HL-60 (cell line): ENCODE data around the gene DYRK1A.

Experiments
- DNase-seq, 2 experiments: peaks; one replicate each; pipeline ENCODE4 v3.0.0-alpha.2; 2010 to 2020; ENCODE audit warnings: low read depth in 1 of 2, low spot score in 1 of 2
- H3K27ac ChIP-seq: fragments of 250-450 bp; sonication (Bioruptor Pico); replicated peaks from 2 replicates; pipeline ENCODE4 v1.5.1; 2020; ENCODE audit warnings: mild to moderate bottlenecking, moderate library complexity
- H3K27me3 ChIP-seq: fragments of 250-450 bp; sonication (Bioruptor Pico); 2 replicates; pipeline ENCODE4 v1.5.1; 2021; ENCODE audit warnings: mild to moderate bottlenecking, moderate library complexity; ENCODE audit not compliant: insufficient read depth, poor library complexity, severe bottlenecking
- H3K4me3 ChIP-seq: replicated peaks from 2 replicates; pipeline ENCODE4 v1.5.1; 2011; ENCODE audit warnings: mild to moderate bottlenecking, control low read depth, low read length; ENCODE audit not compliant: insufficient read depth
- CTCF ChIP-seq: IDR thresholded peaks from one replicate; pipeline ENCODE4 v1.5.1; 2011; ENCODE audit warnings: low read length, control low read depth, inconsistent platforms; ENCODE audit not compliant: insufficient read depth
- GABPA ChIP-seq: IDR thresholded peaks from 2 replicates; pipeline ENCODE4 v1.6.1; 2012; ENCODE audit warnings: low read depth
- POLR2AphosphoS5 ChIP-seq: IDR thresholded peaks from 2 replicates; pipeline ENCODE4 v1.6.1; 2012; ENCODE audit warnings: low read depth
- REST ChIP-seq: IDR thresholded peaks from 2 replicates; pipeline ENCODE4 v1.6.1; 2012; ENCODE audit warnings: low read depth; ENCODE audit not compliant: insufficient replicate concordance
- SPI1 ChIP-seq: IDR thresholded peaks from 2 replicates; pipeline ENCODE4 v1.6.1; 2012; ENCODE audit warnings: low read depth, mild to moderate bottlenecking, borderline replicate concordance

The DYRK1A gene

GRCh38 chr21:37378700-37379139 is 12.1 kb downstream of the DYRK1A start:
- no peak for TF ChIP-seq POLR2AphosphoS5
- no peak for TF ChIP-seq REST
- no peak for TF ChIP-seq CTCF
- no peak for TF ChIP-seq SPI1
- TF ChIP-seq GABPA, result no peak
- Histone ChIP-seq H3K27me3 (no peaks in the 10 kb centered on the region), H3K4me3 (no peak overlapping the region), H3K27ac (no peak overlapping the region)
- no peak for DNase-seq

GRCh38 chr21:37380349-37381323 is 14.1 kb downstream of the DYRK1A start:
- no peak for DNase-seq
- TF ChIP-seq CTCF, result no peak
- Histone ChIP-seq H3K4me3 (no peak overlapping the region), H3K27me3 (no peaks in the 10 kb centered on the region), H3K27ac (no peak overlapping the region)

- DNase-seq, result no peak
Observed at GRCh38 chr21:37381883-37382585, 15.5 kb downstream of the DYRK1A start.

More at GRCh38 chr21:37381883-37382585, 15.5 kb downstream of the DYRK1A start:
- no peak for TF ChIP-seq GABPA
- TF ChIP-seq POLR2AphosphoS5, result no peak
- no peak for TF ChIP-seq REST
- no peak for TF ChIP-seq CTCF
- TF ChIP-seq SPI1, result no peak
- Histone ChIP-seq H3K27me3 (no peaks in the 10 kb centered on the region), H3K4me3 (no peak overlapping the region), H3K27ac (no peak overlapping the region)
